ENCODE results near the gene SLC2A11.

The SLC2A11 gene, protein sequence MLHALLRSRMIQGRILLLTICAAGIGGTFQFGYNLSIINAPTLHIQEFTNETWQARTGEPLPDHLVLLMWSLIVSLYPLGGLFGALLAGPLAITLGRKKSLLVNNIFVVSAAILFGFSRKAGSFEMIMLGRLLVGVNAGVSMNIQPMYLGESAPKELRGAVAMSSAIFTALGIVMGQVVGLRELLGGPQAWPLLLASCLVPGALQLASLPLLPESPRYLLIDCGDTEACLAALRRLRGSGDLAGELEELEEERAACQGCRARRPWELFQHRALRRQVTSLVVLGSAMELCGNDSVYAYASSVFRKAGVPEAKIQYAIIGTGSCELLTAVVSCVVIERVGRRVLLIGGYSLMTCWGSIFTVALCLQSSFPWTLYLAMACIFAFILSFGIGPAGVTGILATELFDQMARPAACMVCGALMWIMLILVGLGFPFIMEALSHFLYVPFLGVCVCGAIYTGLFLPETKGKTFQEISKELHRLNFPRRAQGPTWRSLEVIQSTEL

DNA sequence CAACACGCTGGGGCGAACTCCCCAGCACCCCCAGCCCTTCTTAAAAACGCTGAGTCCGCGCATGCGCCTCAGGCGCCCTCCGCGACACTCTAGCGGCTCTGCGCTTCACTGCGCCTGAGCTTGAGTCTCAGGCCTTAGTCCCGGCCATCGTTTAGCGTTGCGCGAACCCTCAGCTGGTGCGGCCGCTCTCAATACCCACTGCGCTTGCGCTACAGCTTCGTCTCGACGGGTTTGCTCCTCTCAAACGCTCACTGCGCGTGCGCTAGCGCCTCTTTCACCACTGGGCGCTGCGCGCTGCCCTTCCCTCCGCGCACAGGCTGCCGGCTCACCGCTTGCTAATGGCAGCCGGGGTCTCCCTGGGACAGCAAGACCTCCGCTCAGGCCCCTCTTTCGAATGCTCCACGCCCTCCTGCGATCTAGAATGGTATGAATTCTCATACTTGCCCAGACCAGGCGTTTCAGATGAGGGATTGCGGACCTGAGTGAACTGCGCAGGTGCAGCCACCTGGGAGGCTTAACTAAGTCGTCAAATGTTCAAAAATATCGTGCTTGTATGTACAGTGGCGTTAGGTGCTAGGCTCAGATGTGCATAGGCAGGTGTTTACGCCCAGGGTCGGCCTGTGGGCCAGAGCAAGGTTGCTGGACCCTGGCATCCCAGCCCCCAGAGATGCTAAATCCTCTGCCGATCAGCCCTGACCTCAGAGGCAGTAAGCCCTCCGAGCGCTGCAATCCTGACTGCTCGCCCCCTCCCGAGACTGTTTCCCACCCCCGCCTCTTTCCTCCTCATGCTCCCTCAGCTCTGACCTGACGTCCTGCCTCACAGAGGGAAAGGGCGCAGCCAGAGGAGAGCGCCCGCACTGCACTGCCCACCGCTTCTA, at the start of gene SLC2A11:
TSS of gene SLC2A11 (plus strand) at position 270 of the 878 bp plus-strand sequence. CDS start at position 395, 125 bp downstream.
- peak; percentile 97 for DNase-seq

- DNase-seq = no peak
These were observed 45.3 kb upstream of the SLC2A11 start for GRCh38 chr22:23812378-23812777.

GRCh38 chr22:23815541-23816155, 42.0 kb upstream of the SLC2A11 start:
- no peak for DNase-seq

GRCh38 chr22:23816156-23816976, 41.3 kb upstream of the SLC2A11 start:
- no peak for DNase-seq

DNA sequence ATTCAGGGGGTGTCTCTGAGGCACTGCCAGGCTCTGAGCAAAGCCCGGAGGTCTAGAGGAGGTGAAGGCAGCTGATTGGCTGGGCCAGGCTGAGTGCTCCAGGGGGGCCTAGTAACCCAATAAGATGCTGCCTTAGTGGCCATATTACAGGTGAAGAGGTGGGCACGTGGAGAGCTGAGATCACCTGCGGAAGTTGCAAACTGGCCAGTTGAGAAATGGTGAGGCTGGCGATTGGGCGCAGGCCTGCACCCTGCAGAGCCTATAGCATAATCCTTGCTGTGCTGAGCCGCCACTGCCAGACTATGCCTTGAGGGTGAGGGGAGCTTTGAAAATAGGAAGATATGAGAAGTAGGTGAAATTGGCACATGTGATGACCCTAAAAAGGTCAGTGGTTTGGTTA, 40.5 kb upstream of the SLC2A11 start:
- DNase-seq = no peak

- no peak for DNase-seq
These were observed 39.1 kb upstream of the SLC2A11 start for GRCh38 chr22:23818541-23818940.

GRCh38 chr22:23820748-23821211, 36.9 kb upstream of the SLC2A11 start:
- no peak for DNase-seq

DNA sequence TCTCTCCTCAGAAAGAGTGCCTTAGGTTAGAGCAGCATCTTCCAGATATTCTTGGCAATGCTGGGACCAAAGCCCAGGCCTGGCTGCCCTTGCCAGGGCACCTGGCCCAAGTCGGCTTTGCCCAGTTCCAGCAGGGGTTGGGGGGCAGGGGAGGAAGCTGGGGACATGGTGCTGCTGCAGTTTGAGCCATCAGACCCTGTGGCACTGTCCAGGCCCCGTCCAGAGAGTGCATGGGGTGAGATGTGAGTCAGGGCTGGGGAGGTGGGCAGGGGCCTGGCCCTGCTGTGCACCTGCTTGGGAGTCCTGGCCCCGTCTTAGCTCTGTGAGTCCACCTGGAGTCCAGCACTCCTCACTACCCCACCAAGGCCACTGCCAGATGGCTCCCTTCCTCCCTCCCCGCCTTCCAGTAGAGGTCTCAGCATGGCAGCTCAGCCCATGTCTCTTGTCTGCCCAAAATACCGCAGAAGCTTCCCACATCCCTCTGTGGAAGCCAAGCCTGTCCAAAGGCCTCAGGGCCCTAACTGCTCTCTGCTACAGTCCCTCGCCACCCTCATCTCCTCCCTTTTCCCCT, 35.5 kb upstream of the SLC2A11 start:
- DNase-seq = no peak

GRCh38 chr22:23823331-23823791, 34.3 kb upstream of the SLC2A11 start:
- DNase-seq = no peak

DNA sequence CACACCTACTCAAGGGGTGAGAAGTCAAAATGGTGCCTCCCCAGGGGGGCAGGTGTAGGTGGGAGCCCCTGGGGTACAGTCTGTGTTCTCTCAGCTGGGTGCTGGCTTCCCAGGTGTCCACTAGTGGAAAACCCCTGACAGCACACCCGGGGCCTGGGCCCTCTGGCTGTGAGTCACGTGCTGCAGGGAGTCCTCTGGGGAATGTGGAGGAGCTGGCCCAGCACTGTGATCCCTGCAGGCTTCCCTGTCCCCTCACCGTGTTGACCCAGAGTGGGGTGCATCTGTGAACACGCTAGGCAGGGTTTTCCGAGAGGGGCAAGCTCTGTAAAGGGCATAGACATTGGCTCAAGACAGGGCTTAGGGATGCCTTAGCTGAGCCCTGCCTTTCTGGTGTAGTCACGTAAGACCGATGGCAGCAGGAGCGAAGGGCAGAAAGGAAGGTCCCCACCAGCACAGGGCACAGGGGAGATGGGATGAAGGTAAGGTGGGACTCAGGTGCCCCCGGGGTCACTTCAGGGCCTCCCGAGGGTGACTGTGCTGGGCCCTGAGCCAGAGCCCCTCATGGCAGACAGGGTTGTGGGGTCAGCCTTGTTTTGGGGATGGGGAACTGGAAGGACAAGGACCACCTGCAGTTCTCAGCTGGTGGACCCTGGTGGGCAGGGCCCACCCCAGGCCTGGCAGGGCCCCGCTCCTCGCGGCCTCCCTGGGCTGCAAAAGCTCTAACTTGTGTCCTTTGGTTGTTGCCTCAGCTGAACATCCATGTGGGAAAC, 33.0 kb upstream of the SLC2A11 start:
- DNase-seq = no peak

DNA sequence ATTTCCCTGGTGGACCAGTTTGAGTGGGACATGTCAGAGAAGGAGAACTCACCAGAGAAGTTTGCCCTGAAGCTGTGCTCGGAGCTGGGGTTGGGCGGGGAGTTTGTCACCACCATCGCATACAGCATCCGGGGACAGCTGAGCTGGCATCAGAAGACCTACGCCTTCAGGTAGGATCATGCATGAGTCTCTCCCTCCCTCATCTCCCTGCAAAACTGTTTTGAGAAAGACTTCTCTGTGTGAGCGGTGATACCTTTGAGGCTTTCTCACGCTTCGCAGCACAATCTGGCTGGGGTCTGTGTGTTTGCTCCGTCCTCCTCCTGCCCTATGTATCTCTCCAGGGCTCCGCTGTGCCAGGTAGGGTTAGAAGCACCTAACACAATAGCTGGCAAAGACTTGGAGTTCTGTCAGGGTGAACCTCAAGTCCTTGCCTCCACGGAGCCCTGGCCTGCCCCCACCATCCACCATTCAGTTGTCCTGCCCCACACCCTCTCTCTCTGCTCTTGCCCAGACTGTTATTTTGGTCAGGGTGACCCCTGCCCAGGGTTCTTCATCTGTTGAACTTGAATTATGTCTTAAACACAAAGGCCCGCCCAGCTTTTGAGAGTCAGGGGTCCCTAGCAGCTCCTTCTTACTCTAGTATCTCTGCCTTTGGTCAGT, 32.3 kb upstream of the SLC2A11 start:
- DNase-seq = no peak

DNA sequence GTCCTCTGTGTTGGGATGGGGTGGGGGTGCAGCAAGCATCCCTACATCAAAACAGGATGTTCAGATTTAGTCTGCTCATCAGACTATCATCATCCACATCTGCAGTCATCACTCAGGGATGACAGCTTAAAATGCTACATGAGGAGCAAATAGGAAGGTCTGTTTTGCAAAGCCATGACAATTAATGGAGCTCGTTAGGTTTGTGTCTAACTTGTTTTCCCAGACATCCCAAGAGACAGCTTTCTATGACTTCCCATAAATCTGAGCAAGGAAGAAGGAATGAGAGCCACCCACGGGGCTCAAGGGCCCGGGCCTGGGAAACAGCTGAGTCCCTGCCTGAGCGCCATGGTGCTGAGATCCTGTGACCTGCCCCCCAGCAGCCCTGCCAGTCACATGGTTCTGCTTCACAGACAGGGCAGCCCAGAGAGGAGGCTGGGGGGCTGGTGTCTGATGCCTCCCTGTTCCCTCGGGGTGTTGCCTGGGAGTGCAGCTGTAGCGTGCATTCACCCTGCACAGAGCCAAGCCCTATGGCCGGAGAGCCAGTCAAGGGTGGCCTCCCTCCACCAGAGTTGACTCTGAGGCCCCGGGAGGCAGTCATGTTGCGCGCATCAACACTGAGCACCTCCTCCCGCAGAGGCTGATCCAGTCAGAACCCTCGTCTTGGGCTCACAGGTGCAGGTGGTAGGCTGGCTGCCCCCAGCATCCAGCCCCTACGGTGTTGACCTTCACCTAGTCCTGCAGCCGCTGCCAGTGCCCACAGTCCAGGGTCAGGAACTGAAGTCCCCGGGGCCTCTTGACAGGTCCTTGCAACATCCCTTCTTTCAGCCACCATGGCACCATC, 30.9 kb upstream of the SLC2A11 start:
- DNase-seq = no peak

GRCh38 chr22:23827351-23827995, 30.2 kb upstream of the SLC2A11 start:
- no peak for DNase-seq

DNA sequence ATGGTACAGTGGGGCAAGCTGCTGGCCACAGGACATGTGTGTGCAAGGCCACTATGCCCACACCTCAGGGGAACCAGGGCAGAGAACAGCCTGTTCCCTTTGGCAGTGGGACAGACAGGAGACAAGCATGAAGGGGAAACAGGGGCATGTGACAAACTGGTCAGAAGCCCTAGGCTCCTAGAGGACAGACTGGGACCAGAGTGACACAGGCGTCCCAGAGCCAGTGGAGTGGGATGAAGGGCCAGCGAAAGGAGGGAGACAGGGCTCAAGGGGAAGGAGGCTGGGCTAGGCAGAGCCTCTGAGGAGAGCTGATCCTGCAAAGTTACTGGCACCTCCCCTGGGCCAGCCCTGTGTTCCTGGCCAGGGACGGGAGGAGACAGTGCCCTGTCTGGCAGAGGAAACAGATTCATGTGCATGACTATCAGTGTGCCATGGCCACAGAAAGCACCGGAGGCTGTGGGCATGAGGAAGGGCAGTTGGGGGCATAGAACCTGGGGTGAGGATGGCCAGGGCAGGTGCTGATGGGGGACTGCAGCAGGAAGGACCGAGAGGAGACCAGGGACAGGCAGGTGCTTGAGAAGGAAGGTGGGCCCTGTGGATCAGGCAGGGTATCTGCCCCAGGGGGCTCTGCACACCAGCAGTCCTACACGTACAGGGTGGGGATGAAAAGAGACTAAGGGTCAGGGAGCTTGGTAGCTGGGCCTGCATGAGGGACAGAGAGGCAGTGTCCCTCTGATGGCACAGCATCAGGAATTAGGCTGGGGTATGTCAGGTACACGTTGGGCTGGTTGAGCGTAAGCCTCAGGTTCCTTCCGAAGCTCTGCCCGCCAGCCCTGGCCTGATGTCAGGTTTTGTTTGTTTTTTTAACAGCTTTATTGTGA, 28.6 kb upstream of the SLC2A11 start:
- DNase-seq = no peak

GRCh38 chr22:23829845-23830372, 27.8 kb upstream of the SLC2A11 start:
- no peak for DNase-seq

DNA sequence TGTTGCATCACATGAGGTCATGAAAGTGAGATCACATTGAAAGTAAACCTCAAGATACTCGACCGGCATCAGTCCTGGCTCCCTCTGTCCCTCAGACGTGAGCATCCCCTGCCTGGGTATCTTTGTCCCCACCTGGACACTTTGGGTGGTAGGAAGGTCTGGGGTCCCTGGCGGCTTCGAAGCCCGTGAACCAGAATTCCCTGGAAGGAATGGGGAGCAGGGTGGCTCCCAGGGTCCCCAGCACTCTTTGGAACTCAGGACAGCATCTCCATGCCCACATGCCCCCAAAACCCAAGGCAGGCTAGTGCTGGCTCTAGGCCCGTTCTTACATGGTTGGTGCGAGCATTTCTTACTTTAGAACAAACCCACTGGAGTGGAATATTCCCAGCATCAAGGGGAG, 26.4 kb upstream of the SLC2A11 start:
- DNase-seq = no peak

- DNase-seq = no peak
These were observed 25.9 kb upstream of the SLC2A11 start for GRCh38 chr22:23831781-23832180.

Data from activated CD4-positive, alpha-beta T cell treated with anti-CD3 and anti-CD28 coated beads for 48 hours (primary cell).